OCI-LY3 (cell line): Measurements from ENCODE around the gene ZNF576.
"Not testable (repeated sequence)": the region's sequence is repeated elsewhere in the genome, so short reads cannot be mapped to it uniquely, and the experiment has no call there.

ENCODE experiments used
- H2AFZ ChIP-seq: fragments of 200-600, 300-600 bp; shearing (Covaris generic); 2 replicates; pipeline ENCODE4 v1.6.0; 2014; ENCODE audit warnings: antibody characterized with exemption, low read depth, low read length
- H3K27ac ChIP-seq: fragments of 200-600, 300-600 bp; sonication (generic); 2 replicates; pipeline ENCODE4 v1.5.1; 2014; ENCODE audit warnings: mild to moderate bottlenecking, low read length, moderate library complexity, mixed read lengths
- H3K27me3 ChIP-seq: fragments of 200-600, 300-600 bp; sonication (generic); 2 replicates; pipeline ENCODE4 v1.6.1; 2014; ENCODE audit warnings: low read depth, low read length, mixed read lengths
- H3K36me3 ChIP-seq: fragments of 200-600, 300-600 bp; sonication (generic); replicated peaks from 2 replicates; pipeline ENCODE3; 2014; ENCODE audit warnings: low read depth, low read length, mixed read lengths
- H3K4me1 ChIP-seq: fragments of 300-600, 200-600 bp; sonication (generic); 2 replicates; pipeline ENCODE4 v1.6.1; 2014; ENCODE audit warnings: low read length, mixed read lengths
- H3K4me2 ChIP-seq: fragments of 200-600, 300-600 bp; sonication (generic); 2 replicates; pipeline ENCODE4 v1.6.1; 2014; ENCODE audit warnings: low read length, mixed read lengths
- H3K4me3 ChIP-seq: fragments of 300-600, 200-600 bp; sonication (generic); 2 replicates; pipeline ENCODE4 v1.5.1; 2014; ENCODE audit warnings: antibody characterized with exemption, mild to moderate bottlenecking, low read length, moderate library complexity
- H3K79me2 ChIP-seq: fragments of 300-600, 200-600 bp; shearing (Covaris generic); 2 replicates; pipeline ENCODE4 v1.6.1; 2014; ENCODE audit warnings: mild to moderate bottlenecking, low read length, mixed read lengths
- H3K9ac ChIP-seq: fragments of 300-600, 200-600 bp; shearing (Covaris generic); 2 replicates; pipeline ENCODE4 v1.6.0; 2014; ENCODE audit warnings: mild to moderate bottlenecking, low read length, moderate library complexity
- H3K9me3 ChIP-seq: fragments of 200-600, 300-600 bp; shearing (Covaris generic); 2 replicates; pipeline ENCODE4 v1.6.1; 2014; ENCODE audit warnings: low read length, mixed read lengths; ENCODE audit not compliant: insufficient read depth
- H4K20me1 ChIP-seq: fragments of 200-600, 300-600 bp; sonication (generic); 2 replicates; pipeline ENCODE4 v1.6.1; 2016; ENCODE audit warnings: low read length, mixed read lengths; ENCODE audit not compliant: insufficient read depth
- CTCF ChIP-seq: fragments of 200-600, 300-600 bp; sonication (generic); IDR thresholded peaks from 2 replicates; pipeline ENCODE4 v1.5.1; 2014; ENCODE audit warnings: antibody characterized with exemption, low read length, low read depth
- EZH2phosphoT487 ChIP-seq: fragments of 200-600 bp; shearing (Covaris generic); IDR thresholded peaks from 2 replicates; pipeline ENCODE4 v1.6.1; 2018; ENCODE audit warnings: antibody characterized with exemption, mixed run types, low read depth

ZNF576 gene

GRCh38 chr19:43634068-43634467 is 37.7 kb downstream of the ZNF576 start:
- Histone ChIP-seq H3K4me3 (no peak overlapping the region), H3K9me3 (no peaks in the 10 kb centered on the region), H3K79me2 (no peaks in the 10 kb centered on the region), H3K36me3 (no peaks in the 10 kb centered on the region), H3K4me1 (peaks cover 8% of the 10 kb centered on the region), H2AFZ (no peak overlapping the region), H3K4me2 (no peak overlapping the region), H3K27ac (no peak overlapping the region), H3K27me3 (no peaks in the 10 kb centered on the region; the same call in 1 of the 2 replicates), H3K9ac (no peak overlapping the region), H4K20me1 (no peaks in the 10 kb centered on the region)
- no peak for TF ChIP-seq CTCF
- TF ChIP-seq EZH2phosphoT487: no peak

DNA sequence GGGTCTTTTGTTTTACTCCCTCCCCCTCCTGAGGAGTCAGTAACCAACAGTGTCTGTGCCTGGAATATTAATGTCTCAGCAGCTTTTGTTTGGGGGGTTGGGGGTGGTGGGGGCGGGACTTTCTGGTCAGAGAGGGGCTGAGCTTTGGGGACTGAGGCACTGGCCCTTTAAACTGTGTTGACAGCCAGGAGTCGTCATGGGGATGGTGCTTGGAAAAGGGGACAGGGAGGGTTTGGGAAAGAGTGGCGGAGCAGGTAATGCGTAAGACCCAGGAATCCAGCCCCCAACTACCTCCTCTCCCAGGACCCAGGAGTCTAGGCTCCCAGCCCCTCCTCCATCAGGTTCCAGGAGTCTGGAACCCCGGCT is 38.1 kb downstream of the ZNF576 start:
- Histone ChIP-seq H3K4me3 (no peak overlapping the region), H3K27ac (no peak overlapping the region)

GRCh38 chr19:43634872-43635560 is 38.6 kb downstream of the ZNF576 start:
- no peak for TF ChIP-seq EZH2phosphoT487
- no peak for TF ChIP-seq CTCF
- no peak overlapping the region for H3K4me3 ChIP-seq
- H3K4me2 ChIP-seq: no peak overlapping the region
- H3K36me3 ChIP-seq: no peaks in the 10 kb centered on the region
- H3K27me3 ChIP-seq: no peaks in the 10 kb centered on the region; the same call in 1 of the 2 replicates
- H3K79me2 ChIP-seq: no peaks in the 10 kb centered on the region
- no peak overlapping the region for H2AFZ ChIP-seq
- H3K27ac ChIP-seq: no peak overlapping the region
- H3K9me3 ChIP-seq: no peaks in the 10 kb centered on the region
- H3K9ac ChIP-seq: no peak overlapping the region
- no peaks in the 10 kb centered on the region for H4K20me1 ChIP-seq
- H3K4me1 ChIP-seq: peaks cover 10% of the 10 kb centered on the region

More for the DNA sequence above, 38.1 kb downstream of the ZNF576 start:
- no peak for TF ChIP-seq CTCF
- no peak for TF ChIP-seq EZH2phosphoT487
- H4K20me1 ChIP-seq: no peaks in the 10 kb centered on the region
- no peak overlapping the region for H3K4me2 ChIP-seq
- no peaks in the 10 kb centered on the region for H3K36me3 ChIP-seq
- H3K9me3 ChIP-seq: no peaks in the 10 kb centered on the region
- peaks cover 10% of the 10 kb centered on the region for H3K4me1 ChIP-seq
- H3K9ac ChIP-seq: no peak overlapping the region
- H2AFZ ChIP-seq: no peak overlapping the region
- no peaks in the 10 kb centered on the region for H3K79me2 ChIP-seq
- H3K27me3 ChIP-seq: no peaks in the 10 kb centered on the region; the same call in 1 of the 2 replicates

DNA sequence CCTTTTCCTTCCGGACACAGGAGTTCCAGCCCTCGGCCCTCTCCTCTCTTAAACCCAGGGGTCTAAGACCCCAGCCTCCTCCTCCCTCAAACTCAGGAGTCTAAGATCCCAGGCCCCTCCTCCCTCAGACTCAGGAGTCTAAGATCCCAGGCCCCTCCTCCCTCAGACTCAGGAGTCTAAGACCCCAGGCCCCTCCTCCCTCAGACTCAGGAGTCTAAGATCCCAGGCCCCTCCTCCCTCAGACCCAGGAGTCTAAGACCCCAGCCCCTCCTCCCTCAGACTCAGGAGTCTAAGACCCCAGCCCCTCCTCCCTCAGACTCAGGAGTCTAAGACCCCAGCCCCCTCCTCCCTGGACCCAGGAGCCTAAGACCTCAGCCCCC is 39.2 kb downstream of the ZNF576 start:
- not testable (repeated sequence) for H3K27ac ChIP-seq, H3K79me2 ChIP-seq, H3K9ac ChIP-seq, H3K27me3 ChIP-seq, H2AFZ ChIP-seq, H4K20me1 ChIP-seq, H3K9me3 ChIP-seq, H3K4me2 ChIP-seq, H3K4me3 ChIP-seq, H3K36me3 ChIP-seq
- peaks cover 10% of the 10 kb centered on the region for H3K4me1 ChIP-seq
